H7 (cell line): ENCODE measurements around the gene CEP68. TPM values are rescaled to one million over a fixed set of nuclear protein-coding genes. Genes with fewer than 3 reads are reported as not detected.

Source experiments
- DNase-seq: peaks from one replicate; pipeline ENCODE4 v3.0.0; 2012
- H3K27me3 ChIP-seq: 2 replicates; pipeline ENCODE4 v1.6.0; 2011; ENCODE audit warnings: mild to moderate bottlenecking, low read length; ENCODE audit not compliant: control insufficient read depth, insufficient read depth
- H3K36me3 ChIP-seq: replicated peaks from 2 replicates; pipeline ENCODE4 v1.5.1; 2011; ENCODE audit warnings: low read length; ENCODE audit not compliant: control insufficient read depth, insufficient read depth
- H3K4me3 ChIP-seq: 2 replicates; pipeline ENCODE4 v1.5.1; 2011; ENCODE audit warnings: low read depth, mild to moderate bottlenecking, control low read depth, low read length, moderate library complexity; ENCODE audit not compliant: insufficient read depth
- total RNA-seq: library from RNA; depleted of rRNA; stranded (reverse); fragments of >200 nt; shearing (Covaris generic); gene quantifications from 2 replicates; pipeline ENCODE4 v1.2.3, GENCODE V29; 2014; rRNA removed

The CEP68 gene
- total RNA-seq, 1 experiment from 2014 or later: 10.3 TPM

- Histone ChIP-seq H3K27me3 (no peaks in the 10 kb centered on the region), H3K4me3 (no peak overlapping the region), H3K36me3 (no peaks in the 10 kb centered on the region)
- DNase-seq: no peak
Observed at GRCh38 chr2:65134158-65134557, 77.9 kb downstream of the CEP68 start.

GRCh38 chr2:65136253-65136652, 80.0 kb downstream of the CEP68 start:
- DNase-seq: no peak
- Histone ChIP-seq H3K4me3 (no peak overlapping the region), H3K36me3 (no peaks in the 10 kb centered on the region), H3K27me3 (no peaks in the 10 kb centered on the region)

Other genes with a start within 250 kb of the CEP68 start
- gene SLC1A4, start 67.0 kb upstream of the CEP68 start, total RNA-seq: 0.85 and 2.5 TPM in 2 replicates
- 73.7 and 76.9 TPM in 2 replicates for gene RAB1A, start 73.7 kb downstream of the CEP68 start, total RNA-seq
- gene ACTR2, start 171.4 kb downstream of the CEP68 start, total RNA-seq: 42.1 and 47.9 TPM in 2 replicates